SW480 (cell line): ENCODE results near the gene SPPL2C.
A peak's percentile ranks its signal among the peaks of the same experiment; 100 is the strongest.

Source experiments
- DNase-seq: peaks from one replicate; pipeline ENCODE4 v3.0.0-alpha.2; 2016; ENCODE audit warnings: low spot score

Gene SPPL2C

DNA sequence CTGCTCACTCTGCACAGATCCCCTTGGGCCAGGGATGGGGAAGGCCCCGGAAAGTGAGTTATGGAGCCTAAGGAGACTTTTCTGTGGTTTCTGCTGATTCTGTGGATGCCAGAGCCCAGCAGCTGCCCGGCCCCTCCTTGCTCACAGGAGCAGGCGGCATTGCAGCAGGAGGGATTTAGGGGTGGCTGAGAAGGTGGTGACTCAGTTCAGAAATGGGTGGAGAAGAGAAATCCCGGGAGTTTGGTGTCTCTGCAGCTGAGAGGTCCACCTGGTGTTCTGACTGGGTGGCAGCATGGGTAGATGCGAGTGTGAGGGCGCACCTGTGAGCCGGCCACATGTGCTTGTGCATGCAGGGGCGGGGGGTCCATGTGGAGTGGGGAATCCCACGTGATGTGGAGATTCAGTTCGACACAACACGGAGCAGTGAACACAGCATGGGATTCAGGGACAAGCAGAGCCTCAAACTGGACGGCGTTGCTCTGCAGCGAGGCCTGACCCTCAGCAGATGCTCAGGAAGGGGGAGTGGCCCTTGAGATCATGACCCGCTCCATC is 16.0 kb upstream of the SPPL2C start:
- DNase-seq = no peak

DNA sequence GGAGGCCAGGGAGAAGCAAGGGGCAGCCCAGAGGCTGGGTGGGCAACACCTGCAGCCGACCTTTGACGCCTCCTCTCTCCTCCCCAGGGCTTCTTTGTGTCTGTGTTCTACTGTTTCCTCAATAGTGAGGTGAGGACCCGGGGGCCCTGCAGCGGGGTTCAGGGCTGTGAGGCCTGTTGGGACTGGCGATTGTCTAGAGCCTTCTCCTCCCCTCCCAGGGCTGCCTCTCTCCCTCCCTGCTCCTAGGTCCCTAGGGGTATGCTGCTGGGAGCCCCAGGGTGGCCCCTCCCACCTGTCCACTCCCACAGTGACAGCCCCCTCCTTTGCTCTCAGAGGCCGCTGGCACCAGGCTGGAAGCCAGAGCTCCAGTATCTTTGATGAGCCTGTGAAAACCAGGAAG is 10.8 kb upstream of the SPPL2C start:
- DNase-seq = no peak

DNA sequence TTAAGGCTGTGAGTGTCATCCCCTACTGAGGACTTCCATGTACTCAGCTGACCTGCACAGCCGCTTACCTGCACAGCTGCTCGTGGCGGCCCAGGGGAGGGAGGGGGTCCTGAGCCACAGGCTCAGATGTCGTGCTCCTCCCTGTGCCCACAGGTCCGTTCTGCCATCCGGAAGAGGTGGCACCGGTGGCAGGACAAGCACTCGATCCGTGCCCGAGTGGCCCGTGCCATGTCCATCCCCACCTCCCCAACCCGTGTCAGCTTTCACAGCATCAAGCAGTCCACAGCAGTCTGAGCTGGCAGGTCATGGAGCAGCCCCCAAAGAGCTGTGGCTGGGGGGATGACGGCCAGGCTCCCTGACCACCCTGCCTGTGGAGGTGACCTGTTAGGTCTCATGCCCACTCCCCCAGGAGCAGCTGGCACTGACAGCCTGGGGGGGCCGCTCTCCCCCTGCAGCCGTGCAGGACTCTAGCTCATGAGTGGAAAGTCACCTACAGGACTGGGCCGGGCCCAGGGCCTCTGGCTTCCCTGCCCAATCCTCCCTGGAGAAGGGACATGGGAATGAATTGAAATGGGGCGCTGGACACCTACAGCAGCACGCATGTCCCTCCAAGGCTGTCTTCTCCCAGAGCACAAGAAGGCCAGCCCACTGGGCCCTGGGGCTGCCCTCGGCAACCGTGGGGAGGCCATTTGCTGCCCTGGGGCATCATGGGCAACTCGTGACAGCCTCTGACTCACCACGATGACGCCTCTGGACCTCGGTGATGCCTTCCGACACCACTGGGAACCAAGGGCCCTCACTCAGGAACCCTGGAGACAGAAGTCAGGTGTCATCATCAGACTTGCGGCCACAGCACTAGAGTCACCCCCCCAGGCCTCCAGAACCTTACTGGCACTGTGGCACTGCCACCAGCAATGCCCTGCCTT is 9.9 kb upstream of the SPPL2C start:
- no peak for DNase-seq

DNA sequence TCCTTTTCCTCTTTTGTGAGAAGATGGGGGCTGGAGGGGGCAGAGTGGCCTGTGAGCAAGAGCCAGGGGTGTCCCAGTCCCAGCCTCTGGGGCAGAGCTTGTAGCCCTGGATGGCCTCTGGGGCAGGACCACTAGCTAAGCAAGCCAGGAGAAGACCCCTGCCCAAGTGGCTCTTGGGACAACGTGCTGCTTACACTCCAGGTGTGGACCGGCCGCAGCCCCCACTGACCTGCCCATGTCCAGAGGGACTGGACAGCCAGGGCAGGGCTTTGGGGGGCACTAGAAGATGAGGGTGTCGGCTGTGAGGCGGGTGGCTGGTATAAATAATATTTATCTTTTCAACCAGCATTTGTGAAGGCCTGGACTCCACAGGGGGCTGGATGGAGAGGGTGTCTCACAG is 9.2 kb upstream of the SPPL2C start:
- DNase-seq = no peak

DNA sequence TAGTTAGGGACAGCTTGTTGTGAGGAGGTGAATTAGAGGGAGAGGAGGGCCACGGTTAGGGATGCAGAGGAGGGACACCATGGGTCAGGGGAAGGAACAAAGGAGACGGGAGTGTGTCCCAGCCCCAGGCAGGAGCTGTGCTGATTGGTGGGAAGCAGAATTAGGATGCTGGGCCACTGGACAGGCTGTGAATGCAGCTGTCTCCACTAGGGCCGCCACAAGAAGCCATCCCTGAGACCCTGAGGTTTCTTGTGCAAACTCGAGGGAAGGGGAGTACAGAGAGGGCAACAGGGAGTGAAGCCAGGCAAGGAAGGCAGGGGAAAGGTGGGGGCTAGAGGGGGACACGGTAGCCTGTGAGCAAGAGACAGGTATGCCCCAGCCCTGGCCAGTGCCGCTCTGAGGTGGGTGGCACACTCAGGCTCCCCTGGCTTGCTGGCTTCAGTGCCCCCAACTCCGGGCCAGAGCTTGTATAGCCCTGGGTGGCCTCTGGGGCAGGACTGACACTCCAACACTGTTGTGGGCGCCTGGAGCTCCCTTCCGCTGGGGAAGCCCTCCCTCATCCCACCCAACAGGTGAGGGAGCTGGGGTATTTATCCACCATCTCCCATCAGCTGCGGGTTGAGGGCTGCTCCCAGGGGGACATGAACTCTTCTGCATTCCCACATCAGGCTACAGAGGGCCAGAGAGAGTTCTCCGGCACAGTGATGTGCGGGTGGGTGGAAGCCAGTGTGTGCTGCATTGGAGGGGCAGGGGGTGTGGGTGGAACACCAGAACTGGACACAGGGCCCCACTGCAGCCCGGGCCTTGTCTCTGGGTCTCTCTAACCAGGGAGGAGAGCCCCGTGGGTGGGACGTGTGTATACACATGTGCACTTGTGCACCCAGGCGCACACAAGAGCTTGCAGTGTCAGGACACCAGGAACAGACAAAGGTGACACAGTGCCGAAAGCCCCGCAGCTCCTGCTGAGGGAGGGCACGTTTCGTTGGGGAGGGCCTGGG is 8.3 kb upstream of the SPPL2C start:
- DNase-seq = no peak

DNA sequence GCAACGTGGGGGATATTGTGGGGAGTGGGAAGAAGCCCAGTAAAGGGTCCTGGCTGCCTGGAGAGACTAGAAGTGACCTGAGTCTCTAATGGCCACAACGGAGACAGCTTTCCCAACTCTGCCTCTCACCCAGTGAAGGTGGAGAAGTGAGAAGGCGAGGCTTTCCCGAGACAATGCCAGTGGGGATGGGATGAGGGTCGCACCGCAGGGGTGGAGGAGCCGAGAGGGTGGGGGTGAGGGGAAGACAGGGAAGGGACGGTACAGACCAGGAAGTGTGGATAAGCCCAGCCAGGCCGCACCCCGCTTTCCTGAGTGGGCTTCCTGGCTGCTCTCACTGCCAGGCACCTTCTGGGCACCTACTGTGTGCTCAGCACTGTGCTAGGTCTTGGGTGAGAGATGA is 7.5 kb upstream of the SPPL2C start:
- no peak for DNase-seq

DNA sequence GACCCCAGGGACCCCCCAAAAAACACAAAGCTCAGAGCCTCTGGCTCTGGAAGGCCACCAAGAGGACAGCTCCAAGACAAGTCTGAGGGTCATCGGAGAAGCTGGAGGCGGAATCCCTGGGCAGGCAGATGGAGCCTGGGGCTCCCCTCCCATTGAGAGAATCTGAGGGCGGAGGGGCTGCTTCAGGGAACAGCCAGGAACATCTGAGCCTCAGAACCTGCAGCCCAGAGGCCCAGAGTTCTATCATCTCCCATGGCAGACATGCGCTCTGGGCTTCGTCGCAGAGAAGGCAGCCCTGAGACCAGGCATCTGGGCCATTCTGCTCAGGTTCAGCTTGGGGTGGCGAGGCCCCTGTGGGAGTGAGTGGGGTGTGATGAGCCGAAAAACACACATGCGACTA is 7.1 kb upstream of the SPPL2C start:
- no peak for DNase-seq

DNA sequence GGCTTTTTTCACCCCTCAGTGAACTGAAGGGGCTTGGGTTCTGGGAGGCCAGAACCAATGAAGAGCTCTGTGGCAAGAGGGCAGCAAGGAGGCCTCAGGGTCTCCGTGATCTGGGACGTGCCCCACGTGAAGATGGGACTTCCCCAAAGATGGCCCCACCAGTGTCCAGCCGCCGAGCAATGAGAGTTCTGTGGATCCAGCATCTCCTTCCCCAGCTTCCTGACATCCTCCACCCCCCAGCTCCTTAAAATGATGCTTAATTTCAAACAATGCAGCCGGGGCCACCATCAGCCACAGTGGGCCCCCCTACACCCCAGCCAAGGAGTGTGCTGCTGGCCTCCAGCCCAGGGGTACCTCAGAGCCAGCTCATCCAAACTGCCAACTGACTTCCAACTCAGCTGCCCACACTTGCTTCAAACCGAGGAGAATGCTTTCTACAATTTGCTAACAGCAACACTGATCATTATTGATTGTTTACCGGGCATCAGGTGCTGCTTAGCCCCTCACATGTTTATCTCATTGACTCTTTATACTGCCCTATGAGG is 5.9 kb upstream of the SPPL2C start:
- DNase-seq = no peak

DNA sequence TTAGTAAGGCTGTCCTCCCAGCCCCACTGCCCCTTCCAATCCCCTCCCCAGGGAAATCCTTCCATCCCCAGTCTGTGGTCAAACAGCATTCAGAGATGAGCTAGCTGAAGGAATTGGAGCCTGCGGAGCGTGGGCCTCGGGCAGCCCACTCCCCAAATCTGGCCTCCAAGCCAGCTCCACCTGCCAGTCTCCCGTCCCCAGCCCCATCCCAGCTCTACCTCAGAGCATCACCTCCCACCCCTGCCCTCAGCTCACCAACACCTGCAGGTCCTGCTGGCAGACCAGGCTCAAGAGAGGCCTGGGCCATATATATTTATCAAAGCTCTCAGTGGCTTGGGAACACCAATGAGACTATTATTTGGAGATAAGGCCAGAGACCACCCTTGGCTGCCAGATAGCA is 5.2 kb upstream of the SPPL2C start:
- DNase-seq = no peak

DNA sequence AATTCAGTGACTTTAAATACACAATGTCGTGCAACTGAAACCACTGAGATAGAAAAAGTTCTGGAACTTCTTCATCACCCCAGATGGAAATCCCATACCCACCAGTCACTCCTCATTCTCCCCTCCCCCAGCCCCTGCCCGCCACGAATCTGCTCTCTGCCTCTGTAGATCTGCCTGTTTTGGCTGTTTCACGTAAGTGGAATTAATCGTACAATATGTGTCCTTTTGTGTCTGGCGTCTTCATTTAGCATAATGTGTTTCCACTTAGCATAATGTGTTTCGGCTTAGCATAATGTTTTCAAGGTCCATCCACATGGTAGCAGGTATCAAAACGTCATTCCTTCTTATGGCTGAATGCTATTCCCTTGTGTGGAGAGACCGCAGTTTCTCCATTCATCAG is 3.5 kb upstream of the SPPL2C start:
- DNase-seq = no peak

DNA sequence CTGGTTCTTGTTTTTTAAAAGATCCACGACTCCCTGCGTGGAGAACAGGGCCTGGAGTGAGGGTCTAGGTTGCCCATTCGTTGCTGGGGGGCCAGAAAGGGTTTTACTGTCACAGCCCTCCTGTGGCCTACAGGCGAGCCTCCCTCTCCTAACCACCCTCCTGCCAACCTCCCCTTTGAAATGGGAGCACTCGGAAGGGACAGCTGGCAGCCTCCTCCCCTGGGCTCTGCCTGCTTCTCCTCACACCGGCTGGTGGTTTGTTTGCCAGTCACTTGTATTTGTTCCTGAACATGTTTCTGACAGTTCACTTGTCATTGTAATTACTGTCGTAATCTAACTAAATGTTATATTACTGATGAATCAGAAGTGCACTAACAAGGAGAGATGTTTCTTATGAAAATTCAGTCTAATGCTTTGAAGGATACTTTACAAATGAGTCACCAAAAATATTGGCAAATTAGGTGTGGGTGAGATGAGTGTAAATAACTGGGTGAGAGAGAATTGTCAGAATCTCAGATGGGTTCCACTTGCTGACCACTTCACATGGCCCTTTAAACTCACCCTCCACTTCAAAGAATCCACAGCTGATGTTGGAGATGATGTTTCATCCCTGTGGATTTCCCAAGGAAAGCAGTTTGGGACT is 2.7 kb upstream of the SPPL2C start:
- peak; percentile 67 for DNase-seq

DNA sequence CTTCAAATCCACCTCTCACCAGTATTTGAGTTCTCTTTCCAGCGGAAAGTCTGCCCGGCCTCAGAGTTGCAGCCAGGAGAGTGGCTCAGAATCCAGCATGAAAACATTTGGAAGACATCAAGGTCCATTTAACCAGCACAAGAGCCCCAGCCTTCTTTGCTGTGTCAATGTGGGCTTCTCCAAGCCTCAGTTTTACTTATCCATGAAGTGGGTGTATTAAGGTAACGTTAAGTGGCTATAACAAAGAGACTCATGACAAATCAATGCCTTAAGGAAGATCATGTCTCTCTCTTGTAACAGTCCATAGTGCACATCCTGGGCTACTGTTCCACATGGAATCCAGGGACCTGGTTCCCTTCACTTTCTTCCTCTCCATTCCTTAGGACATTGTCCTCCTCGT is 959 bp upstream of the SPPL2C start:
- no peak for DNase-seq

DNA sequence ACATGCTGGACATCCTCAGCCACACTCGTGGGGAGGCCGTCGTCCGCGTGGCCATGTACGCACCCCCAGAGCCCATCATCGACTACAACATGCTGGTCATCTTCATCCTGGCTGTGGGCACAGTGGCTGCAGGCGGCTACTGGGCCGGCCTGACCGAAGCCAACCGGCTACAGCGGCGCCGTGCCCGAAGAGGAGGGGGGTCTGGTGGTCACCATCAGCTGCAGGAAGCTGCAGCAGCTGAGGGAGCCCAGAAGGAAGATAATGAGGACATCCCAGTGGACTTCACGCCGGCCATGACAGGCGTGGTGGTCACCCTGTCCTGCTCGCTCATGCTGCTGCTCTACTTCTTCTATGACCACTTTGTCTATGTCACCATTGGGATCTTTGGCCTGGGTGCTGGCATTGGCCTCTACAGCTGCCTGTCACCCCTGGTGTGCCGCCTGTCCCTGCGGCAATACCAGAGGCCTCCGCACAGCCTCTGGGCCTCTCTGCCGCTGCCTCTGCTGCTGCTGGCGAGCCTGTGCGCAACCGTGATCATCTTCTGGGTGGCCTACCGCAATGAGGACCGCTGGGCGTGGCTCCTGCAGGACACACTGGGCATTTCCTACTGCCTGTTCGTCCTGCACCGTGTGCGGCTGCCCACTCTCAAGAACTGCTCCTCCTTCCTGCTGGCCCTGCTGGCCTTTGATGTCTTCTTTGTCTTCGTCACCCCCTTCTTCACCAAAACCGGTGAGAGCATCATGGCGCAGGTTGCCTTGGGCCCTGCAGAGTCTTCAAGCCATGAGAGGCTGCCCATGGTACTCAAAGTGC is 900 bp downstream of the SPPL2C start:
- no peak for DNase-seq

DNA sequence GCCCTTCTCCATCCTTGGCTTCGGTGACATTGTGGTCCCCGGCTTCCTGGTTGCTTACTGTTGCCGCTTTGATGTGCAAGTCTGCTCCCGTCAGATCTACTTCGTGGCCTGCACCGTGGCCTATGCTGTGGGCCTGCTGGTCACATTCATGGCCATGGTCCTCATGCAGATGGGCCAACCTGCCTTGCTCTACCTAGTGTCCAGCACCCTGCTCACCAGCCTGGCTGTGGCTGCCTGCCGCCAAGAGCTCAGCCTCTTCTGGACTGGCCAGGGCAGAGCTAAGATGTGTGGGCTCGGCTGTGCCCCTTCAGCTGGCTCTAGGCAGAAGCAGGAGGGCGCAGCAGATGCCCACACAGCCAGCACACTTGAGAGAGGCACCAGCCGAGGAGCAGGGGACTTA is 1.5 kb downstream of the SPPL2C start:
- no peak for DNase-seq

DNA sequence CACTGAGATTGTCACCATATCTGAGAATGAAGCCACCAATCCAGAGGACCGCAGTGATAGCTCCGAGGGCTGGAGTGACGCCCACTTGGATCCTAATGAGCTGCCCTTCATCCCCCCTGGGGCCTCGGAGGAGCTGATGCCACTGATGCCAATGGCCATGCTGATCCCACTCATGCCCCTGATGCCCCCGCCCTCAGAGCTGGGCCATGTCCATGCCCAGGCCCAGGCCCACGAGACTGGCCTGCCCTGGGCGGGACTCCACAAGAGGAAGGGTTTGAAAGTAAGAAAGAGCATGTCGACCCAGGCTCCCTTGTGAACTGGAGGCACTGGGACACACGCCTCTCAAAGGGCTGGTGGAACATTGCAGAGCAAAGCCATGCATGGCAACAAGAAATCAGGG is 2.0 kb downstream of the SPPL2C start:
- DNase-seq = no peak

DNA sequence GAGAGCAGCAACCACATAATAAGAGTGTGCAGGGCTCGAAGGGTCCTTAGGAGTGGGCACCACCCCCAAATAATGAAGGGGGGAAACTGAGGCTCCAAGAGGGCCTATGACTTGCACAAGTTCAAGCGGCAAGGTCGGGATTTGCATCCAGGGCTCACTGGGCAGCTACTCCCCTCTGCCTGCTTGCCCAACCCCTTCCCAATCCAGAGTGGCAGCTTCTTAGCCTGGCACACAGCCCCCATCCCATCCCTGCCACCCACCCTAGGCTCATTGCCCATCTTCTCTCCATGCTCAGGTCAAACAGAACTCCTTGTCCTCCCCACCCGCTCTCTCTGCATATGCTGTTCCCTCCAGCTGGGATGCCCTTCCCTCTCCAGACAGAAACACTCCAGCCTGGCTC is 2.4 kb downstream of the SPPL2C start:
- no peak for DNase-seq

DNA sequence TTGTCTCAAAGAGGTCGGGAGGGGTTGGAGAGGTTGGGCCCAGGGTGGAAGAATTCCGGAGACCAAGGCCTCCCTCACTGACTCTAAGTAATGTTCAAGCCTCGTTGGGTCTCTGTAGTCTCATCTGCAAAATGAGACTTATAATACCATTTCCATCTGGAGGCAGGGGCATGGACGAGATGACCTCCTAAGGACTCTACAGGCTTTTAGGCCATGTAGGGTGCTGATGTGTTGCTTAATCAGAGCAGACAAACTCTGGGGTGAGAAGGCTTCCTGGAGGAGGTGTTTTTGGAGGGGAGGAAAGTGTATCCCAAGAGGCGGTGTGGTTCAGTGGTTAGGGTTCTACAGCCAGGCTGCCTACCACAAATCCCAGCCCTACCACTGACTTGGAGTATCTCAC is 3.1 kb downstream of the SPPL2C start:
- DNase-seq = no peak

DNA sequence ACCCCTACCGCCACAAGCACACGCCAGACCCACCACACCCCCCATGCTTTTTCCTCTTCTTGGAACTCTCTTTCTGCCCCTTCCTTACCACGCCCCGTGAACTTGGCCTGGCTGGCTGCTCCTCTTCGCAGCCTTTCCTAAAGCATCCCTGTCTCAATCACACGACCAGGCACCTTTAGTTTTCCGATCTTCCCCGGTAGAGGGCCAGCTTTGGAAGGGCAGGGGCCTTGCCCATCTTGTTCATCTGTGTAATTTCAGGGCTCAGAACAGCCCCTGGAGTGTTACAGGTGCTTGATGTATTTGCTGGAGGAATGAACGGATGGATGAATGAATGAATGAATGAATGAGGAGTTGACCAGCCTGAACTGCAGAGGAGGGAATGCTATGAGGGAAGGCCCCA is 3.7 kb downstream of the SPPL2C start:
- DNase-seq = no peak

DNA sequence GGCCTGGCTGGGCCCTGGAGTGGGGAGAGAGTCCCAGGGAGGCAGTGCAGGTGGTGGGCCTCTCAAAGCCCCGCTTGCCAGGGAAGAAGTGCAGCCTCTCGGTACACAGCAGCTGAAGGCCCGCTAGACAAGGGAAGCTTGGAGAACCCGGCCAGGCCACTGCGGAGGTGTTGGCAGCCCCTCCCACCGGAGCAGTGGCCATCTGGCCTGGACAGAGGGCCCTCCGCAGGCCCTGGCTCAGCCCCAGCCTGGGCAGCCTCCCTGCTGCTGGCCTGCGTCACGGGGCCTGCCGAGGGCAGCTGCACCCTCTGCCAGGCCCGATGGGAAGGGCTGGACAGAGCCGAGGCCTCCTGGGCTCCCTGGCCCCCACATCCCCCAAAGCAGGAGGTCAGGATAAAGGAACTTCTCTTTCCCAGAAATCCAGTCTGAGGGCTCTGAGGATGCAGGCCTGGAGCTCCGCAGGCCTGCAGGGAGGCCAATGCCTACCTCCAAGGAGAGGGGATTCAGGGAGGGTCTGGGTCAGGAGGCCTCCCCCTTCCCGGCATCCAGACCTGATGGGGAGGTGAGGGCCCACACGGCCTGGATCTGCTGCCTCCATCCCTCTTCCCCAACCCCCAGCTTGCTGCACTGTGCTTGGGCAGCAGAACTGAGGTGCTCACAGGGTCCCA is 4.3 kb downstream of the SPPL2C start:
- DNase-seq = no peak

DNA sequence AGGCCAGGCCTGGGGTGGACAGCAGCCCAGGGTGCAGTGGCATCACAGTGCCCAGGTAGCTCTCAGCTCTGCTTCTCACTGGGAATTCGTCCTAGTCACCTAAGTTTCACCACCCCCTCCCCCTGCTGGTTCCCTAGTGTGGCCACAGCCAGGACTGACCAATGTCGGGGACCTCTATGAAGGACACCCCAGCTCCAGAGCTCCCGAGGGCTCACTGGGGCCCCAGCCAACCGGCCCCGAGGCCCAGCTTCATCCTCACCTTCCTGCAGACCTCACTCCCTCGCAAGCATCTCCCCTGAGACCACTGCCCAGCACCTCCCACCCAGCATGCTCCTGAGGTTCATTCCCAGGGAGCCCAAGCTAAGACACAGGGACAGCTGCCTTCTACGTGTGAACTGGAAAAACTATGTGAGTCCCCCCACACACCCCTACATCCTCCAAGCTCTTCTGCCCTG is 4.9 kb downstream of the SPPL2C start:
- DNase-seq = no peak
